ENCODE results near the gene UBAP1L. TPM values are rescaled to one million over a fixed set of nuclear protein-coding genes. Genes with fewer than 3 reads are reported as not detected.

Gene UBAP1L
- total and polyA plus RNA-seq, 2 experiments from 2014 or later, result 1.6 to 5.1 TPM

- Histone ChIP-seq H3K4me1 (ENCODE audit: low read depth) (peaks cover 12% of the 10 kb centered on the region), H3K4me3 (no peak overlapping the region), H3K9me3 (ENCODE audit: low read depth) (no peaks in the 10 kb centered on the region), H3K36me3 (peaks cover 3% of the 10 kb centered on the region), H3K27ac (no peak overlapping the region), H3K27me3 (no peaks in the 10 kb centered on the region)
- TF ChIP-seq CTCF (IDR thresholded peaks at IDR 0.05; ENCODE audit: low read depth, low read length), result no peak
- no peak for DNase-seq (ENCODE audit: low read depth in 1 of 2, low spot score in 1 of 2)
Measured at GRCh38 chr15:65092911-65093792, 21.8 kb downstream of the UBAP1L start.

GRCh38 chr15:65091946-65092770, 22.8 kb downstream of the UBAP1L start:
- H3K9me3 ChIP-seq (ENCODE audit: low read depth), result no peaks in the 10 kb centered on the region
- peaks cover 12% of the 10 kb centered on the region for H3K4me1 ChIP-seq (ENCODE audit: low read depth)
- no peaks in the 10 kb centered on the region for H3K27me3 ChIP-seq
- H3K36me3 ChIP-seq, result no peaks in the 10 kb centered on the region
- no peak overlapping the region for H3K27ac ChIP-seq
- no peak overlapping the region for H3K4me3 ChIP-seq
- no peak for TF ChIP-seq CTCF (IDR thresholded peaks at IDR 0.05; ENCODE audit: low read depth, low read length)
- no peak for DNase-seq (ENCODE audit: low read depth in 1 of 2, low spot score in 1 of 2)

GRCh38 chr15:65089206-65089824, 25.7 kb downstream of the UBAP1L start:
- no peaks in the 10 kb centered on the region for H3K36me3 ChIP-seq
- H3K27me3 ChIP-seq, result no peaks in the 10 kb centered on the region
- no peak overlapping the region for H3K4me3 ChIP-seq
- H3K27ac ChIP-seq, result peak overlapping the region; percentile 70
- TF ChIP-seq CTCF (IDR thresholded peaks at IDR 0.05; ENCODE audit: low read depth, low read length), result no peak
- no peaks in the 10 kb centered on the region for H3K9me3 ChIP-seq (ENCODE audit: low read depth)
- peak; percentile 38 to 82 for DNase-seq (ENCODE audit: low read depth in 1 of 2, low spot score in 1 of 2)
- H3K4me1 ChIP-seq (ENCODE audit: low read depth), result peaks cover 20% of the 10 kb centered on the region

- H3K4me3 ChIP-seq, result no peak overlapping the region
Measured at GRCh38 chr15:65088643-65089021, 26.4 kb downstream of the UBAP1L start.

More at GRCh38 chr15:65088643-65089021, 26.4 kb downstream of the UBAP1L start:
- Histone ChIP-seq H3K27me3 (no peaks in the 10 kb centered on the region), H3K27ac (peak overlapping the region; percentile 70), H3K9me3 (ENCODE audit: low read depth) (no peaks in the 10 kb centered on the region), H3K4me1 (ENCODE audit: low read depth) (peaks cover 20% of the 10 kb centered on the region), H3K36me3 (no peaks in the 10 kb centered on the region)
- no peak for DNase-seq (ENCODE audit: low read depth in 1 of 2, low spot score in 1 of 2)
- no peak for TF ChIP-seq CTCF (IDR thresholded peaks at IDR 0.05; ENCODE audit: low read depth, low read length)
